Neuron (in vitro differentiated cells): ENCODE results near the gene PIMREG.

Experiments
- H2AFZ ChIP-seq: one replicate; pipeline ENCODE4 v1.6.1; 2013; ENCODE audit warnings: low read depth, mild to moderate bottlenecking, inconsistent platforms, low read length, moderate library complexity
- H3K27me3 ChIP-seq: one replicate; pipeline ENCODE4 v1.6.1; 2013; ENCODE audit warnings: low read length; ENCODE audit not compliant: insufficient read depth
- H3K36me3 ChIP-seq: one replicate; pipeline ENCODE4 v1.6.1; 2013; ENCODE audit warnings: low read length; ENCODE audit not compliant: insufficient read depth
- H3K4me1 ChIP-seq: one replicate; pipeline ENCODE4 v1.6.1; 2013; ENCODE audit warnings: low read length; ENCODE audit not compliant: insufficient read depth
- H3K4me3 ChIP-seq: 2 replicates; pipeline ENCODE4 v1.5.1; 2013; ENCODE audit warnings: mild to moderate bottlenecking, low read length, moderate library complexity
- H3K9me3 ChIP-seq: one replicate; pipeline ENCODE4 v1.6.1; 2013; ENCODE audit warnings: low read length

PIMREG gene

DNA sequence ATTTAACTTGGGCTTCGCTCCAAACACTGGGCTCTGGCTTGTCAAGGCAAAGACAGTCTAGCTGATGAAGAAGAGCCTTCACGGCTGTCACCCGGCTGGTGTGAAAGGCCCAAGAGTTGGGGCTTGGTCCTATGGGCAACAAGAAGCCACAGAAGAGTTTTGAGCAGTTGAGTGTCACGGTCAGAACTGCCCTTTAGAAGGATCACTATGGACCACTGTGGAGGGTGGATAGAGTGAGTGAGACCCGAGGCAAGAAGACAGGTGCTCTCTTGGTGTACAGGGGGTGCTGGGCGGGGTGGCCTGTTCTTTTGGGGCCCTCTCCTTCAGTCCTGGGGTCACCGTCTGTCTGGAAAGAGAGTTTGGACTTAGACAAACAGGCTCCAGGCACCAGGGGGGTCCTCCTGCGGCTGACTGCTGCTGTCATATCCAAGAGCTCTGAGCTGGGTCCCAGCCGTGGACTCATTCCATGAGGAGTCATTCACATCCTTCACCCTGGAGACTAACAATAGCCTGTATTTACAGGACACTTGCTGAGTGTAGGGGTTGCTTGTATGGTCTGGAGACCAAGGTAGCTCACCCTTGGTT is 2.4 kb downstream of the PIMREG start:
- H3K4me3 ChIP-seq: no peak overlapping the region
- no peaks in the 10 kb centered on the region for H3K9me3 ChIP-seq
- no peak overlapping the region for H2AFZ ChIP-seq
- H3K27me3 ChIP-seq: no peaks in the 10 kb centered on the region
- H3K4me1 ChIP-seq: peaks cover 31% of the 10 kb centered on the region
- peaks cover 38% of the 10 kb centered on the region for H3K36me3 ChIP-seq

DNA sequence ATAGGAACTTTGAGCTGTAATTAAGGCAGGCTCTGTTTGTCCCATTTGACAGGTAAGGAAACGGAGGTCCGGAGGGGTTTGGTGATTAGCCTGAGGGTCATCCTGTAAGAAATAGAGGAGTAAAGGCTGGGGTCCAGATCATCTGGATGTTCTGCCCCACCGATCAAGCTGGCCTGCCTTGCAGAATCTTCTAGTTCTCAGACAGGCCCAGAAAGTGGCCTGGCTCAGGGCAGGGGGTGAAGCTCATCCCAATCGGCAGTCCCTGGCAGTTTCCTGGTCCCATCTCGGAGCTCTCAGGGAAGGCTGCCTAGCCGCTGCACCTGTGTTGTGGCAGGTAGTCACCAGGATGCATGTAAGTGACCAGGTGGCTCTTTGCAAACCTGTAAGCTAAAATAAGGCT is 4.2 kb downstream of the PIMREG start:
- Histone ChIP-seq H2AFZ (no peak overlapping the region), H3K36me3 (peaks cover 40% of the 10 kb centered on the region), H3K4me1 (peaks cover 31% of the 10 kb centered on the region), H3K27me3 (no peaks in the 10 kb centered on the region), H3K9me3 (no peaks in the 10 kb centered on the region), H3K4me3 (no peak overlapping the region)

DNA sequence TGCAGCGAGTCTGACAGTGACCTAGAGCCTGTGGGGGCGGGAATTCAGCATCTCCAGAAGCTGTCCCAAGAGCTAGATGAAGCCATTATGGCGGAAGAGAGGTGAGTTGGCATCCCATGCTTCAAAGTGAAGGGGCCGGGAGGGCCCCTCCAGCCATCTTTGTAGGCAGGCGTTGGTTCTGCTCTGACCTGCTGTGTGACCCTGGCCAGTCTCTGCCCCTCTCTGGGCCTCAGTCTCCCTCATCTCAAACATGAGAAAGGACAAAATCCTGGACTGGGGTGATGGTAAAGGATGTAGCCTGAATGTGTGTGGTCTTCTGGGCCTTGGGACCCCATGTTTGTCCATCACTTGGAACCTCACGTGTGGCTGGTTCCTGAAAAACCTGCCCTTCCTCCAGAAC is 5.1 kb downstream of the PIMREG start:
- no peak overlapping the region for H2AFZ ChIP-seq
- no peak overlapping the region for H3K4me3 ChIP-seq
- peaks cover 40% of the 10 kb centered on the region for H3K36me3 ChIP-seq
- no peaks in the 10 kb centered on the region for H3K9me3 ChIP-seq
- no peaks in the 10 kb centered on the region for H3K27me3 ChIP-seq
- peaks cover 31% of the 10 kb centered on the region for H3K4me1 ChIP-seq

DNA sequence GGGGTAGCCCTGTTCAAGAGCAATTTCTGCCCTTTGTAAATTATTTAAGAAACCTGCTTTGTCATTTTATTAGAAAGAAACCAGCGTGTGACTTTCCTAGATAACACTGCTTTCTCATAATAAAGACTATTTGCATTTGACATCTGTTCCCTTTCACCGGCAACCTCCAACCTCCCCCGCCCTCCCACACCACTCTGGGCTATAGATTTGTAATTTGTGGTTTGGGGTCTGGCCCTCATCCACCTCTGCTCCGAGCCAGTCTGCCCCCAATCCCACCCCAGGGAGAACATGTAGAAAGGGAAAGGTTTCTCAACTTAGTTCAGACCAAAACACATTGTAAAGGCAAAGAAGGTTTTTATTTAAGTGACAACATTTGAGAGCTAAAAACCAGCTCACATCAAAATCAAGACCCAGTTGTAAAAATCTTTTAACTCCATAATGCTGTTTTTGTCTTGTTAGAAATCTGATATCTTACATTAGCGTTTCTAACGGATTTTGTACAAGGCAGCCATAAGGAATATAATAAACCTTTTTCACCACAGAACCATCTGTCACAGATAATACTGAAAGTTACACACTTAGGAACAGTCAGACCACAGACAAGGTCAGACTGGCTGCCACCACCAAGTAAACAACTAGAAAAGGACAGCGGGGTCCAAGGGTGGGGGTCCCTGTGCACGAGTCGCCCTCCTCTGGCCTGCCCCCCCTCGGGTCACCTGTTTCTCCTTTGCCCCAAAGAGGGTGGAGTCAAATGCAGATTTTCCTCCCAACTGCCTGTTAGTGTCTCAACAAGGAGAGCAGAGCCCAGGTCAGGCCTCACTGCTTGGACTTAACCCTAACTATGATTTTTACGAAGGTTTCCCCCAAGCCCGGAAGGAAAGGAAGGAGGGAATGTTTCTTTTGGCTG is 6.9 kb downstream of the PIMREG start:
- H3K4me1 ChIP-seq: peaks cover 18% of the 10 kb centered on the region
- peaks cover 30% of the 10 kb centered on the region for H3K36me3 ChIP-seq
- H2AFZ ChIP-seq: no peak overlapping the region
- no peak overlapping the region for H3K4me3 ChIP-seq
- H3K9me3 ChIP-seq: no peaks in the 10 kb centered on the region
- H3K27me3 ChIP-seq: no peaks in the 10 kb centered on the region

DNA sequence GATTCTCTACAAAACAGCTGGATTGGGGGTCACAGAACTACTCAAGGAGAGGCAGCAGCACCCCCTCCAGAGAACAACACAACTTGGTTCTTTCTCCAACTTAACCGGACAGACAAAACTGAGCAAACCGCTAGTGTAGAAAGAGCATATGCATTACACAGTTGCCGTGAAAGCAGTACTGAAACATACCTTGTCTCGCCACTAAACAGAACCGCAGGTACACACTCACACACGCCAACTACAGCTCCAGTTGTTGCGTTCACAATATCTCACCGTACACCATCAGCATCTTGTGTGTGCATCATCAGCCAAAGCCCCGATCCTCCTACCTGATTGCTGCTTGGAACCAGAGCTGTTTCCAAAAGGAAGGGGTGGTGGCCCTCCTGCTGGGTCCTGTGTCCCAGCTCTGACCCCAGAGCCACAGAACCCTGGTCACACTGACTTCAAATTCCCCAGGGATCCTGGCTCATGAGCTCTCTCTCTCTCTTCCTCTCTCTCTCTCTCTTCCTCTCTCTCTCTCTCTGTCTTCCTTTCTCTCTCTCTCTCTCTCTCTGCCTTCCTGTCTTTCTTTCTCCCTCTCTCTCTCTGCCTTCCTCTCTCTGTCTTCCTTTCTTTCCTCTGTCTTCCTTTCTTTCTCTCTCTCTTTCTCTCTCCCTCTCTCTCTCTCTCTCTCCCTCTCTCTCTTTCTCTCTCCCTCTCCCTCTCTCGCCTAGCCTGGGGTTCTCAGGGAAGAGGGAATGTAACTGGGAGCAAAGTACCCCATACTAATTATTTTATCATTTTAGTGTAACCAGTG is 8.4 kb downstream of the PIMREG start:
- H2AFZ ChIP-seq: no peak overlapping the region
- no peak overlapping the region for H3K4me3 ChIP-seq
- peaks cover 26% of the 10 kb centered on the region for H3K4me1 ChIP-seq
- H3K9me3 ChIP-seq: no peaks in the 10 kb centered on the region
- peaks cover 22% of the 10 kb centered on the region for H3K36me3 ChIP-seq
- H3K27me3 ChIP-seq: no peaks in the 10 kb centered on the region

DNA sequence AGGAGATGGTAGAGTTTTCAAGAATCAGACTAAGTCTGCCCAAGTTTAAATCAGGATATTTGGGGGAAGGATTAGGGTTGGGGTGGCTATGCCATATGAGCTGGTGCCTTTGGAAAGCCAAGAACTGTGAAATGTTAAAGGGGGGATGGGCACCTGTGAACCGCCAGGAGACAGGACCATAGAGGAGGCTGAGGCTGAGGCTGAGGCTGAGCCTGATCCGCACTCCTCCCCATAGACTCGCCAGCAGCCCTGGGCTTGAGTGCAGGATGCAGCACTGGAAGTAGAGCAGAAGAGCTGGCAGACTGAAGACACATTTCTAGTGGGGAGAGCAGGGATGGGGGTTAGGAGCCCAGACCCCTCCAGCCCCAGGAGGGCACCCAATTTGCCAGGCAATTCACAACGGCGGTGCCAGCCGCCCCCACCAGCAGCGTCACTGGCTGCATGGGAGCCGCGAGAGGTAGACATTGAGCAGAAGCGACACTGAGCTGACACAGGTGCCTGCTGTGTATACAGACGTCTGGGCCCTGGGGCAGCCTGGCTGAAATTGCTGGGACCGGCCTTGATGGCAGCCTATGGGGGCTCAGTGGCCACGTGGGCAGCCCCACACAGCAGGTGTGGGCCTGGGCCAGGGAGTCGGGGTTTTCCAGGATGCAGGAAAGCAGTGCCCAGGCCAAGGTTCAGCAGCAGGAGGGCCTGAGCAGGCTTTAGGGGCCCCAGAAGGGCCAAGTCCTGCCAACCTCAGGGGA is 9.2 kb downstream of the PIMREG start:
- Histone ChIP-seq H3K4me3 (no peak overlapping the region), H2AFZ (no peak overlapping the region), H3K27me3 (no peaks in the 10 kb centered on the region), H3K4me1 (peaks cover 26% of the 10 kb centered on the region), H3K36me3 (peaks cover 19% of the 10 kb centered on the region), H3K9me3 (no peaks in the 10 kb centered on the region)

DNA sequence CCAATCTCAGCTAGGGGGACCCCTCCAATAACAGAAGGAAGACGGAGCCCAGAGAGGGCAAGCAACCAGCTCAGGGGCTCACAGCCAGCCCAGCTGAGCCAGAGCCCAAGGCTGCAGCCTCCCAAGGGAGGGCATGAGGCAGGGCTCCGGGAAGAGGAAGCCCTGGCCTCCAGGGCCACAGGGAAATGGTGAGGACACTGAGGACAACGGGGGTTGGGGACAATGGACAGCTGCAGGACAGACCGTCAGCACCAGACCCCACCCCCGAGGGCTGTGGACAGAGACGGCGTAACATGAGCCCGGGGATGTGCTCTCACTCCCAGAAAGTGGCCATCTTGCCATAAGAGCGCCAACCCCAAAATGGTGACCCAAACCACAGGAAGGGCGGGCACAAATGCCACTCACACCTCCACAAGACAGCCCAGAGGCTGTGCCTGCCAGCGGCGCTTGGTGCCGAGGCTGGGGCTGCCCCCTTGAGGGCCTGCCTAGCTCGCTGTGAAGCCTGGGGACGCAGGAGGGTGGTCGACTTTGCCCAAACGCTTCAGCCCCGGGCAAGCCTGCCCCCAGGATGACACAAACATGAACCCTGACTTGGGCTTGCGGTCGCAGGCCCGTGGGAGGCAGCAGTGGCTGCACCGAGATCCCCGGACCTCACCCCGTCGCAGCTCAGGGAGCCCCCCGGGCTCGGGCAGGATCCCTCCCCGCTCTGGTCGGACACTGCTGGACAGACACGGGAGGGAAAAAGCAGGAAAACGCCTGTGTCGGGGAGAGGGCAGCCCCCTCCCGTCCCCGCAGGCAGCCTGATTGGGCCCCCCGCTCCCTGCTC is 10.5 kb downstream of the PIMREG start:
- peaks cover 7% of the 10 kb centered on the region for H3K36me3 ChIP-seq
- peaks cover 26% of the 10 kb centered on the region for H3K4me1 ChIP-seq
- H3K4me3 ChIP-seq: no peak overlapping the region
- H3K27me3 ChIP-seq: no peaks in the 10 kb centered on the region
- H2AFZ ChIP-seq: no peak overlapping the region
- H3K9me3 ChIP-seq: no peaks in the 10 kb centered on the region

DNA sequence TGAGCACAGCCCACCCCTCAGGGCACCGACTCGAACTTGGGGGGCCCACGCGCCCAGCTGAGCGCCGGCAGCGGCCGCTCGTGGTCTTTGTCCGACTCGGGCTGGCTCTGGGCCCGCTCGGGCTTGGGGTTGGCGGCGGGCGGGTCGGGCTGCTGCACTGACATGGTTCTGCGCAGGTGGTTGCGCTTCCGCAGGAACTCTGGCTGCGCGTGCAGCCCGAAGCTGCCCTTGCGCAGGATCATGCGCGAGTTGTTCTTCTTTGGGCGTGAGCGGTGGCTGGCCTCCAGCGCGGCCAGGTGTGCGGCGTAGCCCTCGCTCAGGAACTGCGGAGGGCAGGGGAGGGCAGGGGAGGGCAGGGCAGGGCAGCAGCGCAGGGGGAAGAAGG is 11.1 kb downstream of the PIMREG start:
- Histone ChIP-seq H3K36me3 (peaks cover 2% of the 10 kb centered on the region), H3K4me3 (no peak overlapping the region), H2AFZ (no peak overlapping the region), H3K9me3 (no peaks in the 10 kb centered on the region), H3K4me1 (peaks cover 20% of the 10 kb centered on the region), H3K27me3 (no peaks in the 10 kb centered on the region)

DNA sequence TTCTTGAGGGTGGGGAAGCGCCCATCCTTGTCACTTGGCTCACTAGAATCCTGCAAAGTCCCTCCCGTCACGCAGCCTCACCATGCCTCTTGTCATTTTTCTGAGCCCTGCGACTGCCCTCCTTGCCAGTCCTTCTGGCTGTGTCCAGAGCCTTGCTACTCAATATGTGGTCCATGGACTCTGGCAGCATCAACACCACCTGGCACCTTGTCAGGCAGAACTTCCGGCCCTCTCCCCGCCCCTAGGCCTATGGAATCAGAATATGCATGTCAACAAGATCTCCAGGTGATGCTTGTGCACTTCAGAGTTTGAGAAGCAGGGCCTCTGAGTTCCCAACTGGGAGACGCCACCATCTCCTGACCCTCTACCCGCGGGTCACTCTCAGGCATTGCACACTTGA is 12.1 kb downstream of the PIMREG start:
- no peak overlapping the region for H2AFZ ChIP-seq
- no peaks in the 10 kb centered on the region for H3K27me3 ChIP-seq
- H3K9me3 ChIP-seq: no peaks in the 10 kb centered on the region
- H3K36me3 ChIP-seq: peaks cover 2% of the 10 kb centered on the region
- no peak overlapping the region for H3K4me3 ChIP-seq
- H3K4me1 ChIP-seq: peaks cover 14% of the 10 kb centered on the region

DNA sequence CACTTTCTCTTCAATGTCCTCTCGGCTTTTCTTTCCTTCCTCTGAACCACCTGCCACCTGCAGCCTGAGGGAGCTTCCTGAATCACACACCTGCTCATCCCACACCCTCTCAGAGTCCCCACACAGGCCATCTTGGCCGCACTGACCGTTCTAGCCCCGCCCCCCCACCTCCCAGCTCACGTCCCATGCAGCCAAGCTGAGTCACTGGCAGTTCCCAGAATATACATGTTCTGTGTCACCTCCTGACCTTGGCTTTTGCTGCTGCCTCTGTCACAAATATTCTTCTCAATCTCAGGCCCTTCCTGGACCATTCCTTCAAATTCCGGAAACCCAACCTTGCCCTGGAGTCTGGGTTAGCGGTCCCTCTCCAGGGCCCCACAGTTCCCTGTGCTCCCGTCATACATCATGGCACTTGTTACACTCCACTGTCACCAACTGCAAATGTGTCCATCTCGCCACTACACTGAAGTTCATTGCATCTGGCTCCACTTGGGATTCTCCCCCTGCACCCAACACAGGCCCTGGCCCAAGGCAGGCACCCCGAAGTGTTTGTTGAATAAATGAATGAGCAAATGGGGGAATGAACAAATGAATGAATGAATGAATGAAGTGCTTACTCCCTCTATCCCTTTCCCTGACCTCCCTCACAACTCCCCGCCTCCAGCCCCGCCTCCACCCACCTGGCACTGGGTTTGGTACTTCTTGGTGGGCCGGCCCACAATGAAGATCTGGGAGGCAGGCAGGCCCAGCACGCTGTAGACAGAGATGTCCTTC is 12.8 kb downstream of the PIMREG start:
- Histone ChIP-seq H2AFZ (no peak overlapping the region), H3K9me3 (no peaks in the 10 kb centered on the region), H3K4me3 (no peak overlapping the region), H3K36me3 (peaks cover 2% of the 10 kb centered on the region), H3K27me3 (no peaks in the 10 kb centered on the region), H3K4me1 (peaks cover 19% of the 10 kb centered on the region)

DNA sequence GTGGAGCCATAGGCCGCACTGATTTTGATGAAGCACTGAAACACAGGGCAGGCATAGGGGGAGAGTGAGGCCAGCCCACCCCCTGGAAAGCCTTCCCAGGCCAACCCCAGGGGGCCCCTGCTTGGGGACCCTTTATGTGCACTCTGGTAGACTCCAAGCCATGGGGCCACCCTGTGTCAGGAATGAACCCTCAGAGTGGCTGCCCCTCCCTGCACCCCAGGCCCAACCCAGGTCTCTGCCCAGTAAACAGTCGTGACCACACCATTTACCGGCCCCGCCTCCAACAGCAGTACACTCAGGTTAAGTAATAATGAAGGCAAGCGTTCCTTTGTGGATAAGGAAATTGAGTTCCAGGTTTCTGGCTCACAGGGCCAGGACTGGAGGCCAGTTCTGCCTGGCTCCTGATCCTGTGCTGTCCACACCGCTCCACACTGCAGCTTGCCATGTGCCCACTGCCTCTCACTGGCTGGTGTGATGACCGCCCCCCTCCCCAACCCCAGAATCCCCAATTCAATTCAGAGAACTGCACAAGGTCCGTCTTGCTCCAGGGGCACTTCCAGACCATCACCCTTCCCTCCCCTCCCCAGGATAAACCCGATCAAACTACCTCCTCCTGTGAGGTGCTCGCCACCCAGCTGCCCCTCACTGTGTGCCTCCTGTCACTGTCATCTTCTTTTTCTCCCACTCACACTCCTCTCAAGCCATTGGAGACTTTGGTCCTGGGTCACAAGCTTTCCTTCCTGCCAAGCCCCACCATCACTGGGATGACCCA is 13.6 kb downstream of the PIMREG start:
- H3K9me3 ChIP-seq: no peaks in the 10 kb centered on the region
- no peak overlapping the region for H3K4me3 ChIP-seq
- no peaks in the 10 kb centered on the region for H3K36me3 ChIP-seq
- no peak overlapping the region for H2AFZ ChIP-seq
- no peaks in the 10 kb centered on the region for H3K27me3 ChIP-seq
- H3K4me1 ChIP-seq: peaks cover 15% of the 10 kb centered on the region
